Spleen (tissue), 11 donors: ENCODE data around the gene GRIN2D. TPM values are rescaled to one million over a fixed set of nuclear protein-coding genes. Genes with fewer than 3 reads are reported as not detected.

ENCODE experiments used
- DNase-seq: peaks from one replicate; pipeline ENCODE4 v3.0.0-alpha.2; 2020
- H3K27ac ChIP-seq, 8 donors: fragments of 200-600 bp; sonication (generic) in 7 of 8; 1 replicate in 4 of 8; 2 replicates in 4 of 8; pipeline versions ENCODE4 v1.5.0 to v1.8.0; 2016 to 2021; ENCODE audit warnings: inconsistent platforms in 4 of 8, mild to moderate bottlenecking in 4 of 8, moderate library complexity in 1 of 8
- H3K27me3 ChIP-seq, 7 donors: fragments of 200-600 bp; sonication (generic) in 6 of 7; replicated peaks in 1 of 7; 1 replicate in 4 of 7; 2 replicates in 3 of 7; pipeline versions ENCODE4 v1.5.0 to v1.8.0; 2016 to 2021; ENCODE audit warnings: inconsistent platforms in 3 of 7, mild to moderate bottlenecking in 1 of 7
- H3K36me3 ChIP-seq, 6 donors: fragments of 200-600 bp; sonication (generic) in 5 of 6; 1 replicate in 4 of 6; 2 replicates in 2 of 6; pipeline versions ENCODE4 v1.5.0 to v1.8.0; 2016 to 2021; ENCODE audit warnings: inconsistent platforms in 2 of 6
- H3K4me1 ChIP-seq, 6 donors: fragments of 200-600 bp; sonication (generic) in 5 of 6; 1 replicate in 3 of 6; 2 replicates in 3 of 6; pipeline versions ENCODE4 v1.5.0 to v1.8.0; 2016 to 2021; ENCODE audit warnings: inconsistent platforms in 3 of 6
- H3K4me3 ChIP-seq, 8 donors: fragments of 200-600 bp; sonication (generic) in 7 of 8; 1 replicate in 4 of 8; 2 replicates in 4 of 8; pipeline versions ENCODE4 v1.5.0 to v1.8.0; 2016 to 2021; ENCODE audit warnings: inconsistent platforms in 4 of 8, mild to moderate bottlenecking in 4 of 8, moderate library complexity in 2 of 8
- H3K9me3 ChIP-seq, 8 donors: fragments of 200-600 bp; sonication (generic) in 7 of 8; 1 replicate in 4 of 8; 2 replicates in 4 of 8; pipeline versions ENCODE4 v1.5.0 to v1.8.0; 2016 to 2021; ENCODE audit warnings: inconsistent platforms in 4 of 8
- POLR2A ChIP-seq, 3 donors: fragments of 450-650 bp; IDR thresholded peaks; one replicate each; pipeline ENCODE4 v1.5.1; 2017; ENCODE audit warnings: antibody characterized with exemption in 3 of 3, mild to moderate bottlenecking in 1 of 3
- POLR2AphosphoS5 ChIP-seq, 3 donors: sonication (generic); formaldehyde crosslinking; IDR thresholded peaks; one replicate each; pipeline ENCODE4 v1.5.1; 2017; ENCODE audit warnings: antibody characterized with exemption in 3 of 3
- WGBS, 5 donors: extraction: QIAGEN DNeasy Blood & Tissue Kit in 3 of 5; methylation state at CpG; one replicate each; pipeline versions ENCODE4 v1.1.5 to v1.1.7; 2013 to 2018; 5-methylcytosine and 5-hydroxymethylcytosine counted together
- intact Hi-C: fragments of 100-400 bp; cut with DNase I; formaldehyde crosslinking; loops from one replicate; pipeline ENCODE4 v1.15.0; 2023; ENCODE audit warnings: low total_unique reads
- polyA plus RNA-seq, 3 donors: library from polyadenylated mRNA; stranded (reverse); fragments of 200-250 nt; gene quantifications; one replicate each; pipeline ENCODE4 v1.2.1, GENCODE V29; 2013
- total RNA-seq, 7 donors: library from RNA; depleted of rRNA in 3 of 7; stranded (reverse); fragments of >200 nt in 3 of 7; fragmentation: NEBNext Ultra II Directional in 4 of 7; extraction: Animal tissue kit (Norgen Biotek cat#: 25700) in 4 of 7; gene quantifications; one replicate each; pipeline versions ENCODE4 v1.1.0 to v1.2.1, GENCODE V29; 2016 to 2021
- TF ChIP-seq, protein P1 (sequence below), 11 experiments: fragments of 200-600 bp in 7 of 11; fragments of 450-650 bp in 4 of 11; sonication (generic) in 4 of 11; IDR thresholded peaks in 8 of 11; conservative IDR thresholded peaks in 3 of 11; 1 replicate in 7 of 11; 2 replicates in 4 of 11; pipeline versions ENCODE4 v1.4.0 to v1.8.0; 2016 to 2021; ENCODE audit warnings: antibody characterized with exemption in 11 of 11, inconsistent platforms in 4 of 11, mild to moderate bottlenecking in 1 of 11
- donor health status: healthy with polysubstance abuse.
- donor health status: DM: no; HTN: no; CAD: no; lungs with moderate emphysema.
- donor health status: DM: no; HTN: no; CAD: no.
- donor health status: Bipolar disorder and iron deficiency.
- donor health status: healthy.
- donor health status: DM: no; HTN: no; CAD: no.
- donor health status: DM: yes; HTN: yes; CAD: no.

GRIN2D gene
- total and polyA plus RNA-seq, 10 donors = 0.07 to 1.2 (median 0.50) TPM

DNA sequence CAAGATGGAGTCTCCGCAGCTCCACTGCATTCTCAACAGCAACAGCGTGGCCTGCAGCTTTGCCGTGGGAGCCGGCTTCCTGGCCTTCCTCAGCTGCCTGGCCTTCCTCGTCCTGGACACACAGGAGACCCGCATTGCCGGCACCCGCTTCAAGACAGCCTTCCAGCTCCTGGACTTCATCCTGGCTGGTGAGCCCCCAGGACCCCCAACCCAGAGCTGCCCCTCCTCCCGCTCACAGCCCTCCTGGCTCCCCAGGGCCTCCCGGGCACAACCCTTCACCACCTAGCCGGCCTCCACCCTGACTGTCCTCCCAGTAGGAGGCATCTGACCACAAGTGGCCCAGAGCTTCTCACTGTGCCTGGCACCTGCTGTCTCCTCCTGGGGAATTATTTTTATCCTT is 19.9 kb upstream of the GRIN2D start:
- no peaks in the 10 kb centered on the region for H3K9me3 ChIP-seq
- intact Hi-C loops = no loop called here
- H3K27ac ChIP-seq = no peak overlapping the region
- H3K4me1 ChIP-seq = peaks cover 0 to 5% (median 0%) of the 10 kb centered on the region in 6 donors
- H3K36me3 ChIP-seq = no peaks in the 10 kb centered on the region
- no peak for DNase-seq
- WGBS, 5 donors = 83 to 96% (median 90%) methylated on average over 11 of the region's 11 CpGs
- H3K4me3 ChIP-seq = no peak overlapping the region
- TF ChIP-seq POLR2AphosphoS5 (IDR thresholded peaks at IDR 0.05) = no peak
- no peak for TF ChIP-seq POLR2A (IDR thresholded peaks at IDR 0.05)
- TF ChIP-seq, protein P1, sequence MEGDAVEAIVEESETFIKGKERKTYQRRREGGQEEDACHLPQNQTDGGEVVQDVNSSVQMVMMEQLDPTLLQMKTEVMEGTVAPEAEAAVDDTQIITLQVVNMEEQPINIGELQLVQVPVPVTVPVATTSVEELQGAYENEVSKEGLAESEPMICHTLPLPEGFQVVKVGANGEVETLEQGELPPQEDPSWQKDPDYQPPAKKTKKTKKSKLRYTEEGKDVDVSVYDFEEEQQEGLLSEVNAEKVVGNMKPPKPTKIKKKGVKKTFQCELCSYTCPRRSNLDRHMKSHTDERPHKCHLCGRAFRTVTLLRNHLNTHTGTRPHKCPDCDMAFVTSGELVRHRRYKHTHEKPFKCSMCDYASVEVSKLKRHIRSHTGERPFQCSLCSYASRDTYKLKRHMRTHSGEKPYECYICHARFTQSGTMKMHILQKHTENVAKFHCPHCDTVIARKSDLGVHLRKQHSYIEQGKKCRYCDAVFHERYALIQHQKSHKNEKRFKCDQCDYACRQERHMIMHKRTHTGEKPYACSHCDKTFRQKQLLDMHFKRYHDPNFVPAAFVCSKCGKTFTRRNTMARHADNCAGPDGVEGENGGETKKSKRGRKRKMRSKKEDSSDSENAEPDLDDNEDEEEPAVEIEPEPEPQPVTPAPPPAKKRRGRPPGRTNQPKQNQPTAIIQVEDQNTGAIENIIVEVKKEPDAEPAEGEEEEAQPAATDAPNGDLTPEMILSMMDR (IDR thresholded peaks at IDR 0.05 in 8 of 11, conservative IDR thresholded peaks at IDR 0.05 in 3 of 11) = no peak
- H3K27me3 ChIP-seq = no peaks in the 10 kb centered on the region

DNA sequence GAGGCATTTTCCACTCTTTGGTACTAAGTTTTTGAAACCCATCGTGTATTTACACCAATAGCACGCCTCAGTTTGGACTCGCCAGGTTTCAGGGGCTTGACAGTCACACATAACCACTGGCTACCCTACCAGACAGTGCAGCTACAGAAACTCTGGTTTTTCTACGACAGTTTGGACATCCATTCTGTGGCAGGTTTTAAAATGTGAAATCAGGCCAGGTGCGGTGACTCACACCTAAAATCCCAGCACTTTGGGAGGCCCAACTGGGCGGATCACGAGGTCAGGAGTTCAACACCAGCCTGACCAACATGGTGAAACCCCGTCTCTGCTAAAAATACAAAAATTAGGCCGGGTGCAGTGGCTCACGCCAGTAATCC is 15.3 kb upstream of the GRIN2D start:
- Histone ChIP-seq H3K9me3 (no peaks in the 10 kb centered on the region), H3K36me3 (peaks cover 0 to 35% (median 16%) of the 10 kb centered on the region in 6 donors), H3K27me3 (no peaks in the 10 kb centered on the region), H3K4me3 (no peak overlapping the region), H3K27ac (no peak overlapping the region), H3K4me1 (peaks cover 0 to 5% (median 0%) of the 10 kb centered on the region in 6 donors)
- no peak for DNase-seq
- TF ChIP-seq POLR2AphosphoS5 (IDR thresholded peaks at IDR 0.05) = no peak
- no peak for TF ChIP-seq POLR2A (IDR thresholded peaks at IDR 0.05)
- TF ChIP-seq, protein P1 (IDR thresholded peaks at IDR 0.05 in 8 of 11, conservative IDR thresholded peaks at IDR 0.05 in 3 of 11) = no peak
- intact Hi-C loops = no loop called here
- 89 to 93% (median 90%) methylated on average over 10 of the region's 10 CpGs for WGBS, 5 donors

DNA sequence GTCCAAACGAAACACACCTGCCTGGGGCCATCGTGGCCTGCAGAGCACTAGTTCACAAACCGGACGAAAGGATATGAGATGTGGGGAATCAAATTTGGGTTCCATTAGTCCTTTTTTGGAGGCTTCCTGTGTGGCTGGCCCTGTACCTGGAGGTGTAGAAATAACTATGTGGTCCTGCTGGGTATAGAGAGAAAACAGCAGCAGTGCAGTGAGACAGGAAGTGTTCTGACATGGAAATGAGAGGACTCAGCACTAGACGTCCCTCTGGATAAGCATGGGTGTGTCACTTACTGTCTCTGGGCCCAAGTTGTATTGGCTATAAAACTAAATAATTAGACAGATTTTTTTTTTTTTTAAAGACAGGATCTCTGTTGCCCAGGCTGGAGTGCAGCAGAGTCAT is 14.4 kb upstream of the GRIN2D start:
- TF ChIP-seq POLR2A (IDR thresholded peaks at IDR 0.05) (no peak), POLR2AphosphoS5 (IDR thresholded peaks at IDR 0.05) (no peak)
- TF ChIP-seq, protein P1 (IDR thresholded peaks at IDR 0.05 in 8 of 11, conservative IDR thresholded peaks at IDR 0.05 in 3 of 11) = no peak
- peaks cover 0 to 44% (median 24%) of the 10 kb centered on the region in 6 donors for H3K36me3 ChIP-seq
- no peak for DNase-seq
- no peaks in the 10 kb centered on the region for H3K9me3 ChIP-seq
- no peak overlapping the region for H3K4me3 ChIP-seq
- H3K27me3 ChIP-seq = no peaks in the 10 kb centered on the region
- H3K4me1 ChIP-seq = peaks cover 0 to 5% (median 0%) of the 10 kb centered on the region in 6 donors
- H3K27ac ChIP-seq = no peak overlapping the region
- intact Hi-C loops = no loop called here
- WGBS, 5 donors = 77 to 84% (median 77%) methylated on average over 5 of the region's 5 CpGs

DNA sequence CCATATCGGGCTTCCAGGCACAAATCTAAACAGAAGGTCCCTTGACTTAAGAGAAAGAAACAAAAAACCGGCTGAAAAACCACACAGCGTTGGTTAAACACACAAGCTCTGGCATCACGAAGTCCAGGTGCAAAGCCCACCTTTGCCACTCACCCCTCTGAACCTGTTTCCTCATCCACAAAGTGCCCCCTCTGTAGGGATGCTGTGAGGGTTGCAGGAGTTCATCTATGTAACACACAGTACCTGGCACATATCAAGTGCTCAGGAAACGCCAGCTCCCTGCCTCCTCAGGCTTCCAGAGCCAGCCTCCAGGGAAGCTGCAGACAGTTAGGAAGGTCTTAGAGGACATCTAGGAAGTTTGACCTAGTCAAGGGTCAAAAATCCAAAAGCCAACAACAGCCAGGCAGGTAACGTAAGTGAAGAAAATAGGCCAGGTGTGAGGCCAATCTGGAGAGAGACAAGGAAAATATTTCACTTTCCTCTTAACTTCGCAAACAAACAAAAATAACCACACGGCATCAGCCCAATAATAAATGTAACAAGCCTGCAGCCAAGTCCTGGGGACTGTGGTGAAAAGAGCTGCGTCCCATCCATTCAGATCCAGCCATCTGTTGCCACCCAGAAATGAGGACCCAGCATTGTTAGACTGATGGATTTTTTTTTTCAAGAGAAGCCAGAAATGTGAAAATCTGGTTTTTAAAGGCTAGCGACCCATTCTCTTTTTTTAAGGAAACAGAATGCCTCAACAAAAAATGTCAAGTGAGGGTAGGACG is 12.1 kb upstream of the GRIN2D start:
- TF ChIP-seq POLR2A (IDR thresholded peaks at IDR 0.05) = no peak
- peak in 1 of 3 donors; percentile 26 for TF ChIP-seq POLR2AphosphoS5 (IDR thresholded peaks at IDR 0.05)
- H3K27me3 ChIP-seq = no peaks in the 10 kb centered on the region
- no peak overlapping the region for H3K4me3 ChIP-seq
- peaks cover 0 to 67% (median 48%) of the 10 kb centered on the region in 6 donors for H3K36me3 ChIP-seq
- H3K4me1 ChIP-seq = peaks cover 0 to 5% (median 0%) of the 10 kb centered on the region in 6 donors
- WGBS, 5 donors = 84 to 96% (median 89%) methylated on average over 11 of the region's 11 CpGs
- DNase-seq = no peak
- intact Hi-C loops = no loop called here
- no peak overlapping the region for H3K27ac ChIP-seq
- H3K9me3 ChIP-seq = no peaks in the 10 kb centered on the region
